HG03097 (cell line): ENCODE data around the gene TOR1AIP2.
"Not testable (repeated sequence)": the region's sequence is repeated elsewhere in the genome, so short reads cannot be mapped to it uniquely, and the experiment has no call there.

Experiments
- ATAC-seq: cut with Tn5 transposase; IDR thresholded peaks from one replicate; pipeline ENCODE4 v1.9.1; 2021; ENCODE audit not compliant: unreplicated experiment, low FRiP score

TOR1AIP2 gene

DNA sequence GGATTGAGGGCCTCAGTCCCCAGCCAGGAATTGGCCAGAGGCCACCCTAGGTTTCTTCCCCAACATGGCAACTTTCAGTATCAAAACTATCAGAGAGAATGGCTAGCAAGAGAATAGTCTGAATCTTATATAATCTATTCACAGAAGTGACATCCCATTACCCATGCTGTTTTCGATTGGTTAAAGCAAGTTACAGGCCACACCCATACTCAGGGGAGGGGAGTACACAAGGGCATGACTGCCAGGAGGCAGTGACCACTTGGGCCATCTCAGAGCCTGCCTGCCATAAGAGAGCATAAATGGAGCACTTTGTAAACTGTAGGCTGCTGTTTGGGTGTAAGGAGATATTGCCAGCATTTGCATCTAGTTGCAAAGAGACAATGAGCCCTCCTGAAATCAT is 69.1 kb downstream of the TOR1AIP2 start:
- no peak for ATAC-seq

DNA sequence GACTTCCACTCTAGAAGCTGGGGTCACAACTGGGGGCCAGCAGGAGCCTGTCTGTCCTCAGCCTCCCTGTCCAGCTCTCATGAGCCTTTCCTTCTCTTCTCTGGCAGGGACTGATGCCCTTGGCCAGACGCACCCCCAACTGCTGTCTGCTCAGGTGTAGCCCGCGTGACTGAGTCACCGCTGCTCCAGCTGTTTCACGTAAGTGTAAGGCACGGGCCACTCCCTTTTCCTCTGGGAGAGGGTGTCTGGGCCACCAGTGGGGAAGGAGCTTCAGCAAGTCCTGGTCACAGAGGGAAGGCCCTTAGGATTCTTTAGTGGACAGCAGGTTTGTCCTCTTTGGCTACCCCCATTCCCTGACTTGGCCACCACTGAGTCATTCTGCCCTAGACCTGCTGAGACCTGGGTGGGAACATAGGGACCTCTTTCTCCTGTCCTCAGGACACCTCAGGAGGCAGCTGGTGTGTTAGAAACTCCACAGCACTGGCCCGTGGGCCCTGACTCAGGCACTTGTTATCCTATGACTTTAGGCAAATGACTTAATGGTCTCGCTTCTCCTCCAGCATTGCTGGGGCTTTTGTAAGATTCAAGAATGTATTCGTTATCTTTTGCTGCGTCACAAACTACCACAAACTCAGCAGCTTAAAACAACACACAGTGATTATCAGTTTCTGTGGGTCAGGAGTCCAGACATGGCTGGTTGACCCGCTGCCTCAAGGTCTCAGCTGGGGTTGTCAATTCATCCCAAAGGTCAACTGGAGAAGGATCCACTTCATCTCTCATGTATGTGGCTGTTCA is 69.7 kb downstream of the TOR1AIP2 start:
- no peak for ATAC-seq

DNA sequence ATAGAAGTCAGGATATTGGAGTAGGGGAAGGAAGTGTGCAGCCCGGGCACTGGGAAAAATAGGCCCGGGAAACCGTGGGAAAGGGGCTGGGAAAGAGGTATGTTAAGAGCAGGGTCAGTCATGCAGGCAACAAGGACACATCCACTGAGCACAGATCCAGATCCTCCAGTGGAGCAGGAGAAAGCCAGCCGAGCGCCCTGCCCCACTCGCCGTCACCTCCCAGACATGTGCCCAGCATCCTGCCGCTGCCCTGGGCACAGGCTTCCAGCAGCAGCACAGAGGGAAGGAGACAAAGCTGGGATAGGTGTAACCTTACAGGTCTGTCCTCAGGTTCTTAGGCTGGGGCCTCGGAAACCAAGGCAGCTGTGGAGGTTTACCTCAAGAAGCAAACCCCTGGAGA is 70.3 kb downstream of the TOR1AIP2 start:
- no peak for ATAC-seq

DNA sequence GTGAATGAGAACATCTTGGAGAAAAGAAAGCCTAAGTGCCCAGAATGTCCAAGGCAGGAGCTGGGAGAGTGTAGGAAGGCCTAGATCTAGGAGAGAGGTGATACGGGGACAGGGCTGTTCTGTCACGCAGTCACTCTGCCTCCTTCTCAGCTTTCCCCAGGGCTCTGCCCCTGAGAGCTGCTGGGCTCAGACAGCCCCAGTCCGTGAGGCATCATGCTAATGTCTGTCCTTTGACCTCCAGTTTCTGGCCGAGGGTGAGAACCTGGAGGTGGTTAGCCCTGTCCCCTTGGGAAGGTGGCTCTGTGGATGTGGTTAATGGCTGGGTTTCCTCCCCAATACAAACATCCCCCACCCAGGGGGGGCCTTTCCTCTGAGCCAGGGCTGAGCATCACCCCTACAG is 71.3 kb downstream of the TOR1AIP2 start:
- ATAC-seq = no peak

DNA sequence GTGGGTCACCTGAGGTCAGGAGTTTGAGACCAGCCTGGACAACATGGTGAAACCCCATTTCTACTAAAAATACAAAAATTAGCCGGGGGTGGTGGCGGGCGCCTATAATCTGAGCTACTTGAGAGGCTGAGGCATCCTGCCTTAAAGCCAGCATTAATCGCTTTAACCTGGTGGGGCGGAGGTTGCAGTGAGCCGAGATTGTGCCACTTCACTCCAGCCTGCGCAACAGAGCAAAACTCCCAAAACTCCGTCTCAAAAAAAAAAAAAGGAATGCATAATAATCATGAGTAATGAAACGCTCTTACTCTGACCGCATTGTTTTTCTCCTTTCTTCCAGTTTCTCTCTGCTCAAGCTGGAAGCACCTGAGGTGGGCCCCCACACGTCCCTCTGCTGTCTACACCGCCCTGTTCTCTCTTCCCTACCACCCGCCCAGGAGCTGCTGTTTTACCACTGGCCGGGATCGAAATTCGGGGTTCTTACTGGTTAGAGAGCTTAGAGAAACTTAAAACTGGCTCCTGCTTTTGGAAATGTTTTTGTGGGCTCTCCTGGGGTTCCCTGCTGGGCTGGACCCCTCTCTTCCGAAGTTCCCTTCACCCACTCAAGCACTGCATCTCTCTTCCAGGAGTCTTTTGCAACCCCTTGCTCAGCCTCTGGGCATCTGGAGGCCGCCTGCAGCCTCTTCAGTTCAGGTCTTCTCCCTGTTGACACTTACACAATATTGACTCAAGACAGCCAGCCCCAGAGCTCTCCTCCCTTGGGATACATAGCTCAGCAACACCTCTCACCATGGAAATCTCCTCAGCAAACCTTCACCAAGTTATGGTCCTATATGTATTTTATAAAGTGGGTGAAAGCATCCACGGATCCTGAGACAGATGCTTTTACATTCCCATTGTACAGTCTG is 72.1 kb downstream of the TOR1AIP2 start:
- no peak for ATAC-seq

DNA sequence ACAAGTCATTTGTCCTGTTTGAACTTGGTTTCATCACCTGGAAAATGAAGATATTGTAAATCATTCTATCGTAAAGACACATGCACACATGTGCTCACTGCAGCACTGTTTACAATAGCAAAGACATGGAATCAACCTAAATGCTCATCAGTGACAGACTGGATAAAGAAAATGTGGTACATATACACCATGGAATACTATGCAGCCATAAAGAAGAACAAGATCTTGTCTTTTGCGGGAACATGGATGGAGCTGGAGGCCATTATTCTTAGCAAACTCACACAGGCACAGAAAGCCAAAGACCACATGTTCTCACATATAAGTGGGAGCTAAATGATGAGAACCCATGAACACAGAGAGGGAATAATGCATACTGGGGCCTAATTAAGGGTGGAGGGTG is 73.2 kb downstream of the TOR1AIP2 start:
- not testable (repeated sequence) for ATAC-seq

DNA sequence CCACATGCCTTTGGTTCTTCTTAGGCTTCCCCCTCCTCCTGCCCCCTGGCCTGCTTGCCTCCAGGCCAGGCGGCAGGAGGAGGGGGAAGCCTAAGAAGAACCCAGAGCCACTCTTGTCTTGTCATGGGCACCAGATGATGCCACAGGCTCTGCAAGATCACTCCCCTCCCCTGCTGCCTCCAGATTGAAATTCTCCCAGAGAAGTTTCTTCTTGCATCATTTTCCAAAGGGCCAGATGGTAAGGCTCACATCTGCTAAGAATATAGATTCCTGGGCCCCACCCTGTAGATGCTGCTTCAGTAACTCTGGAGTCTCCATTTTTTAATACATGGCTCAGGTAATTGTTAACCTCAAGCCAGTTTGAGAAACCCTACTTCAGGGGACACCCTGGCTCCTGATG is 73.7 kb downstream of the TOR1AIP2 start:
- ATAC-seq = no peak

DNA sequence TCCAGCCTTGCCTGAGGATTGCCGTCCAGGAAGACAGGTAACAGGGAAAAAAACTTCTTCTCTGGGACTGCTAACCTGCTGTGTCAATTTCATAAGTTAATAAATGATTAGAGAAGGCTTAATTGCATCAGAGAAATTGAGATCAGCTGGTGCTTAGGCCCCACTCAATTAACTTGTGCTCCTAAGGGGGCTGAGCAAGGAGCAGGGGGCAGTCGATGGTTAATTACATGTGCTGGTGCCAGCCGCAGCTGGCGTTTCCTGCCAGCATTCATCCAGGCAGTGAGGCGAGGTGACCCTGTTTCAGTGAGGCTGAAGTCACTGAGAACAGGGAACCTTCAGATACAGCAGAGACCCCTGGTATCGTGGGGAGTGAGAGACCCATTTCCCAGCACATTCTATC is 74.5 kb downstream of the TOR1AIP2 start:
- no peak for ATAC-seq

DNA sequence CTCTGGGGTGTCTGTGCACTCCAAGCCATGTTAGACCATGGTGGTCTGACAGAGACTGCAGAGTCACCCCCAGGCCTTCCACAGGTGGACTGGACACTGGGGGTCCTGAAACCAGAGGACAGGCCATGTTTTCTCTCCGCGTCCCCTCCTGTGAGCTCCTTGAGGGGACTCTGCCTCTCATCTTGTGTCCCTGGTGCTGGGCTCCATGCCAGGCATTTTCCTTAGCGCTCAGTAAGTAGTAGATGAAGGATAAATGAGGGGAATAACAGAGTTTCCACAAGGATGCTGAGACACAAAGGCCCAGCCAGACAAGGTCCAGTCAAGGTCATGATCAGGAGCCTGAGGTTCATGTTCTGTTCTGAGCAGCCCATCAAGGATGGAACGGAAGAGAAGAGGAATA is 77.1 kb downstream of the TOR1AIP2 start:
- ATAC-seq = no peak

DNA sequence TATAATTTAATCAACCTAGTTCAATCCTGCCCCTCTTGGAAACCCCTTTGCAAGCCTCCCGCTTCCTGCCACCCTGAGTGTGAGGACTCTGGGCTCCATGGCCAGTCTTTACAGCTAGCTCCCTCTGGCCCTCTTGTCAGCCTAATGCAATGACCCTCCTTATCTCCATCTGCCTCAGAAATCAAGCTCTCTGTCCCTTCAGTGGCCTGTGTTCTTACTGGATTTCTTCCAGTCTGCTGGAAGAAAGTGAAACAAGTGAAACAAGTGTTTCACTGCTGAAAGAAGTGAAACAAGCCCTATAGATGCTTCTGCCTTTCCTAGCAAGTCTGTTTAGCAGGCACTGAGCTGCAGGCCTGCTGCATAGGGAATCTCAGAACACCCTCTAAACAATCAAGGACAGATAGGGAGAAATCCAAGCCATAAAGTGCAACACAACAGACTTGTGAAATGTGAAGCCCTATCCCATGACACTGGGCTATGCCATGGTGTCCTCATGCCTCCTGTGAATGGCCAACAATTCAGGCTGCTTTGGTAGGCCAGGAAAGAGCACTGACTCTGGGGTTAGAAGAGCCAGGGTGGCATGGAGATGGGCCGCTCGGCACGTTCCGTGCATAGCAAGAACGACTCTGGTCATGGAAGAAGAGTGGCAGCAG is 78.6 kb downstream of the TOR1AIP2 start:
- ATAC-seq = no peak

DNA sequence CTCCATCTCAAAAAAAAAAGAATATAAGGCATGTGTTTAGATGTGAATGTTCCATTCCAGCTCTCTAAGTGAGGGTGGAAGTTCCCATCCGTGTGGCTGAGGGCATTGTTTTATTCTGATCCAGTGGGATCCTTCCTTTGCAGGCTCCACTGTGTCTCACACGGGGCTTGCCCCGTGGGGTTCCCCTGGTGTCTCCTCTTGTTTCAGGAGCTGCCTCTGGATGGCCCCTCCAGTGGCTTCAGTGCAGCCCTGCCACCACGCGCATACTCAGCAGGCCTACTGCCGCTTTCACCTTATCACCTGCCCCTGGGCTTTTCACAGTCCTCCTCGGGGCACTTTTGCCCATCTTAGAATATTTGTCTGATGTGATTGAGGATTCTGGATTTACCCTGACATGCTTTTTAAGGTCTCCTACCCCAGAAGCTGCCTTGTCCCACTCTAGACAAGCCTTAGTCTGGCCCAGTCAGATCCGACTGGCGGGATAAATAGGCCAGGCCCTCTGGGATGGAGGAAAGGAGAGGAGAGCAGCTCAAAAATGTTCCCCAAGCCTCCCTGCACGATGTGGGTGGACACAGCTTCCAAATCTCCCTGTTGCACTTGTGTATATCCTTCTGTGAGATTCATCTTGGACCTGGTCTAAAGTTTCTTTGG is 79.3 kb downstream of the TOR1AIP2 start:
- ATAC-seq = no peak

DNA sequence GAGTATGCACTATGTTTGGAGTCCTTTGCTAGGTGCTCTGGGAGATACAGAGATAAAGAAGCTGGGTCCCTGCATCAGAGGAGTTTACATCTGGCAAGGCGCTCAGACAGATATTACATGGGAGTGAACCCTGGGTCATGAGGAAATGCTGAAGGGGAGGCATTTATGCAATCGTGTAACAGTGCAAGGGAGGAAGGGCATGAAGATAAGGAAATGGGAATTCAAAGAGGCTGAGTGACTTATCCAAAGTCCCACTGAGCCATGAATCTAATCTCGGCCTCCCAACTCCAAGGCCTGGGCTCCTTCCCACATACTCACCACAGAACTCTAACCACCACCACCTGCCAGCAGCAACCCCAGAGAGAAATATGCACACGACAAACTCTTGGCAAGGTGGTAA is 82.9 kb downstream of the TOR1AIP2 start:
- no peak for ATAC-seq

DNA sequence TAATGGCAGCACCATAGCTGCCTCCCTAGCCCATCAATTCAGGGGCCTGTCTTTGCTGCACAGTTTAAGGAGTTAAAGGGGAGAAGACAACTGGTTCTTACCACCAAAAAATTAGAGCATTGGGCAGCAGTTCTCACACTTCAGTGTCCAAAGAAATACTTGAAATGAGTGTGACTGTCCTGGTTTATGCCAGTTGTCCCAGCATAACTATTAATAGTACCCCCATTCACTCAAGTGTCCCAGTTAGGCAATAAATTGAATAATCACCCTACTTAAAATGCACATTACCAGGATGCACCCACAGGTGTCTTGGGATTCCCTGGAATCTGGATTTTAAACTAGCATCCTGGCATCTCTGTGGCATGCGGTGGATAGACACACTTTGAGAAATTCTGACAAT is 83.5 kb downstream of the TOR1AIP2 start:
- no peak for ATAC-seq

DNA sequence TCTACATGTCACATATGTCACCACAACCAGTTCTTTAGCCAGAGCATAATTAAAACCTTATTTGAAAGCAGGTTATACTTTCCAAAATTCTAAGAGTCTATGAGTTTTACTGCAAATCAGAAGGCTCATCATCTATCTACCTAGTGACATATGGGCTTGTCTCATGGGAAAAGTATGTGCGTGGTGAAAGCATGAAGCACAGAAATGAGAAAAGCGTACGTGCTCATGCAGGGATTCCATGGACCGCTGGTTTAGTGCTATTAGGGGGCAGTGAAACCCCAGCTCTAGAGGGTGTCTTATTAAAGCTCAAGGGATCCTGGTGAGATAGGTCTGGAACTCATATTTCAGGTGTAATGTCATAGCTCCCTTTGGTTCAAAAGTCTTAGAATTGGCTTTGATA is 84.3 kb downstream of the TOR1AIP2 start:
- no peak for ATAC-seq
